Measurements from ENCODE around the gene RGS6.

Gene RGS6

GRCh38 chr14:72126561-72126960 is 194.3 kb downstream of the RGS6 start:
- H3K4me3 ChIP-seq: no peak overlapping the region

GRCh38 chr14:72128629-72129028 is 196.4 kb downstream of the RGS6 start:
- H3K27ac ChIP-seq: no peak overlapping the region
- H3K4me3 ChIP-seq: no peak overlapping the region

More at GRCh38 chr14:72126561-72126960, 194.3 kb downstream of the RGS6 start:
- no peak overlapping the region for H3K27ac ChIP-seq

- no peak overlapping the region for H3K27ac ChIP-seq
- no peak overlapping the region for H3K4me3 ChIP-seq
Observed at GRCh38 chr14:72129291-72129690, 197.1 kb downstream of the RGS6 start.

- no peak overlapping the region for H3K4me3 ChIP-seq
- H3K27ac ChIP-seq: no peak overlapping the region
Observed at GRCh38 chr14:72141084-72141483, 208.9 kb downstream of the RGS6 start.

- Histone ChIP-seq H3K4me3 (no peak overlapping the region), H3K27ac (no peak overlapping the region)
Observed at GRCh38 chr14:72142328-72142727, 210.1 kb downstream of the RGS6 start.

GRCh38 chr14:72146241-72146640 is 214.0 kb downstream of the RGS6 start:
- Histone ChIP-seq H3K27ac (no peak overlapping the region), H3K4me3 (no peak overlapping the region)

GRCh38 chr14:72154645-72155378 is 222.6 kb downstream of the RGS6 start:
- H3K4me3 ChIP-seq: no peak overlapping the region
- no peak overlapping the region for H3K27ac ChIP-seq

- no peak overlapping the region for H3K4me3 ChIP-seq
- no peak overlapping the region for H3K27ac ChIP-seq
Observed at GRCh38 chr14:72155379-72155993, 223.3 kb downstream of the RGS6 start.

- Histone ChIP-seq H3K4me3 (no peak overlapping the region), H3K27ac (no peak overlapping the region)
Observed at GRCh38 chr14:72164420-72165228, 232.4 kb downstream of the RGS6 start.

- Histone ChIP-seq H3K27ac (no peak overlapping the region), H3K4me3 (no peak overlapping the region)
Observed at GRCh38 chr14:72165229-72165698, 233.0 kb downstream of the RGS6 start.

- Histone ChIP-seq H3K4me3 (no peak overlapping the region), H3K27ac (no peak overlapping the region)
Observed at GRCh38 chr14:72169521-72169920, 237.3 kb downstream of the RGS6 start.

GRCh38 chr14:72172049-72172448 is 239.8 kb downstream of the RGS6 start:
- Histone ChIP-seq H3K4me3 (no peak overlapping the region), H3K27ac (no peak overlapping the region)

- no peak overlapping the region for H3K27ac ChIP-seq
- H3K4me3 ChIP-seq: no peak overlapping the region
Observed at GRCh38 chr14:72172597-72172996, 240.4 kb downstream of the RGS6 start.

GRCh38 chr14:72173038-72173720 is 240.9 kb downstream of the RGS6 start:
- no peak overlapping the region for H3K4me3 ChIP-seq

GRCh38 chr14:72177251-72177650 is 245.0 kb downstream of the RGS6 start:
- H3K4me3 ChIP-seq: no peak overlapping the region

More at GRCh38 chr14:72173038-72173720, 240.9 kb downstream of the RGS6 start:
- no peak overlapping the region for H3K27ac ChIP-seq

GRCh38 chr14:72178517-72178916 is 246.3 kb downstream of the RGS6 start:
- no peak overlapping the region for H3K27ac ChIP-seq
- no peak overlapping the region for H3K4me3 ChIP-seq

More at GRCh38 chr14:72177251-72177650, 245.0 kb downstream of the RGS6 start:
- no peak overlapping the region for H3K27ac ChIP-seq

- no peak overlapping the region for H3K27ac ChIP-seq
Observed at GRCh38 chr14:72182708-72183432, 250.6 kb downstream of the RGS6 start.

GRCh38 chr14:72183631-72184030 is 251.4 kb downstream of the RGS6 start:
- H3K27ac ChIP-seq: no peak overlapping the region

More at GRCh38 chr14:72182708-72183432, 250.6 kb downstream of the RGS6 start:
- no peak overlapping the region for H3K4me3 ChIP-seq

GRCh38 chr14:72186523-72186922 is 254.3 kb downstream of the RGS6 start:
- no peak overlapping the region for H3K4me3 ChIP-seq
- H3K27ac ChIP-seq: peak overlapping the region in 1 of 21 experiments; percentile 0

More at GRCh38 chr14:72183631-72184030, 251.4 kb downstream of the RGS6 start:
- no peak overlapping the region for H3K4me3 ChIP-seq
